GM18867 (cell line): ENCODE data around the gene CTSF.
"Not testable (repeated sequence)": the region's sequence is repeated elsewhere in the genome, so short reads cannot be mapped to it uniquely, and the experiment has no call there.

ENCODE experiments used
- ATAC-seq: cut with Tn5 transposase; IDR thresholded peaks from one replicate; pipeline ENCODE4 v1.9.1; 2021; ENCODE audit warnings: mild to moderate bottlenecking, moderate library complexity; ENCODE audit not compliant: unreplicated experiment

The CTSF gene

GRCh38 chr11:66589996-66590675 is 21.7 kb upstream of the CTSF start:
- ATAC-seq = no peak

GRCh38 chr11:66589315-66589714 is 20.9 kb upstream of the CTSF start:
- ATAC-seq = not testable (repeated sequence)

- ATAC-seq = no peak
Observed at GRCh38 chr11:66586136-66586535, 17.7 kb upstream of the CTSF start.

GRCh38 chr11:66585447-66585846 is 17.0 kb upstream of the CTSF start:
- ATAC-seq = not testable (repeated sequence)

- ATAC-seq = not testable (repeated sequence)
Observed at GRCh38 chr11:66582565-66583147, 14.2 kb upstream of the CTSF start.

- no peak for ATAC-seq
Observed at GRCh38 chr11:66581261-66581660, 12.9 kb upstream of the CTSF start.

GRCh38 chr11:66580803-66581202 is 12.4 kb upstream of the CTSF start:
- no peak for ATAC-seq

- no peak for ATAC-seq
Observed at GRCh38 chr11:66579017-66579606, 10.7 kb upstream of the CTSF start.

GRCh38 chr11:66570850-66571180 is 2.4 kb upstream of the CTSF start:
- ATAC-seq = no peak

- no peak for ATAC-seq
Observed at GRCh38 chr11:66570079-66570849, 1.9 kb upstream of the CTSF start.

- ATAC-seq = no peak
Observed at GRCh38 chr11:66569076-66569475, 670 bp upstream of the CTSF start.

- no peak for ATAC-seq
Observed at GRCh38 chr11:66567787-66568123, 651 bp downstream of the CTSF start.

- no peak for ATAC-seq
Observed at GRCh38 chr11:66566221-66566620, 2.2 kb downstream of the CTSF start.

GRCh38 chr11:66564984-66565383 is 3.4 kb downstream of the CTSF start:
- ATAC-seq = no peak

GRCh38 chr11:66564538-66564937 is 3.9 kb downstream of the CTSF start:
- ATAC-seq = no peak

GRCh38 chr11:66563832-66564231 is 4.6 kb downstream of the CTSF start:
- no peak for ATAC-seq

- no peak for ATAC-seq
Observed at GRCh38 chr11:66562907-66563583, 5.4 kb downstream of the CTSF start.

GRCh38 chr11:66562275-66562674 is 6.1 kb downstream of the CTSF start:
- no peak for ATAC-seq

- ATAC-seq = no peak
Observed at GRCh38 chr11:66561975-66562248, 6.5 kb downstream of the CTSF start.

GRCh38 chr11:66561178-66561974 is 7.0 kb downstream of the CTSF start:
- no peak for ATAC-seq
